Prostate gland (tissue), 2 donors: ENCODE measurements around the gene SLCO2B1. TPM values are rescaled to one million over a fixed set of nuclear protein-coding genes. Genes with fewer than 3 reads are reported as not detected.

ENCODE experiments used
- DNase-seq: peaks from one replicate; pipeline ENCODE4 v3.0.0-alpha.2; 2019; ENCODE audit warnings: low spot score
- H3K27ac ChIP-seq, 2 donors: fragments of 200-600 bp; sonication (generic); 2 replicates each; pipeline ENCODE4 v1.5.1; 2017 to 2019
- H3K27me3 ChIP-seq: fragments of 200-600 bp; sonication (generic); replicated peaks from 2 replicates; pipeline ENCODE4 v1.5.1; 2019; ENCODE audit not compliant: insufficient read depth
- H3K36me3 ChIP-seq, 2 donors: fragments of 200-600 bp; sonication (generic); 1 replicate in 1 of 2; 2 replicates in 1 of 2; pipeline versions ENCODE4 v1.5.1 to v1.8.1; 2017 to 2019
- H3K4me1 ChIP-seq: fragments of 200-600 bp; sonication (generic); replicated peaks from 2 replicates; pipeline ENCODE4 v1.5.1; 2019
- H3K4me3 ChIP-seq, 2 donors: fragments of 200-600 bp; sonication (generic); 2 replicates each; pipeline ENCODE4 v1.5.1; 2017 to 2019
- H3K9me3 ChIP-seq: fragments of 200-600 bp; sonication (generic); 2 replicates; pipeline ENCODE4 v1.5.1; 2017
- POLR2A ChIP-seq: fragments of 450-650 bp; IDR thresholded peaks from one replicate; pipeline ENCODE4 v1.6.1; 2016; ENCODE audit warnings: antibody characterized with exemption, mild to moderate bottlenecking
- POLR2AphosphoS5 ChIP-seq: sonication (generic); formaldehyde crosslinking; IDR thresholded peaks from one replicate; pipeline ENCODE4 v1.6.1; 2017; ENCODE audit warnings: antibody characterized with exemption
- WGBS: methylation state at CpG from one replicate; pipeline ENCODE4 v1.1.5; 2018; 5-methylcytosine and 5-hydroxymethylcytosine counted together
- intact Hi-C: fragments of 100-400 bp; cut with DNase I; formaldehyde crosslinking; loops from one replicate; pipeline ENCODE4 v1.14.2; 2022
- total RNA-seq, 2 donors: library from RNA; depleted of rRNA; stranded (reverse); fragments of >200 nt; gene quantifications; one replicate each; pipeline ENCODE4 v1.1.0, GENCODE V29; 2016
- TF ChIP-seq, protein P1 (sequence below), 4 experiments: fragments of 200-600 bp in 2 of 4; fragments of 450-650 bp in 2 of 4; sonication (generic) in 2 of 4; IDR thresholded peaks; 1 replicate in 3 of 4; 2 replicates in 1 of 4; pipeline ENCODE4 v1.5.1; 2016 to 2019; ENCODE audit warnings: antibody characterized with exemption in 4 of 4, mild to moderate bottlenecking in 2 of 4, moderate library complexity in 2 of 4

SLCO2B1 gene
- total RNA-seq, 2 donors from 2014 or later = 6.1 to 32.0 TPM

DNA sequence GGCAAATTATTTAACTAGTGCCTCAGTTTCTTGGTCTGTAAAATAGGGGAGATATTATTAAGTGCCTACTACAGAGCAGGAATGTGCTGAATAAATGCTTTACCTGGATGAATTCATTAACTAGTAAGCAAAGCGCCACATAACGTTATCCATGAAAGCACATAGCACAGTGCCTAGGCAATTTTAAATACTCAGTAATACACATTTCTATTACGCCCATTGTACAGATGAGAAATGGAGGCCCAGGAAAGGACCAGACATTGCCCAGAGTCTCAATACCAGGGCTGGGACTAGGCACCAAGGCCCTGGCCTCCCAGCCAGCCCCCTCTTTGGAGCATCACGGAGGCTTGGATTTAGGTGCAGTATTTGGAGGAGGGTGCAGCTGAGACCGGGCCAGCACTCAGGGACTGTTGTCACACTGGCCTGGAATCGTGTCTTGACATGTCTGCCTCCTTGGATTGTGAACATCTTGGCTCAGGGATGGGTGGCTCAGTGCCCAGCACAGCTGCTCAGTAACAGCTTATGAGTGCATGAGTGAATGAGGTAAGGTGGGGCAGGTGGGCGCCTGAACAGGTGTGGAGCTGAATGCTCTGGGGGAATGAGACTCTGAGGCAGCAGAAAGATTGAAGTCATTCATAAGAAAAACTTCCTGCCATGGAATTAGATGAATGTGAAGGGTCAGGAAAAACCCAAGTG, 47.5 kb downstream of the SLCO2B1 start:
- peak; percentile 30 for DNase-seq
- Histone ChIP-seq H3K4me3 (no peak overlapping the region), H3K27ac (no peak overlapping the region), H3K36me3 (no peaks in the 10 kb centered on the region), H3K4me1 (peaks cover 3% of the 10 kb centered on the region), H3K9me3 (no peaks in the 10 kb centered on the region), H3K27me3 (no peaks in the 10 kb centered on the region)
- WGBS = 61% methylated on average over 7 of the region's 7 CpGs
- TF ChIP-seq, protein P1, sequence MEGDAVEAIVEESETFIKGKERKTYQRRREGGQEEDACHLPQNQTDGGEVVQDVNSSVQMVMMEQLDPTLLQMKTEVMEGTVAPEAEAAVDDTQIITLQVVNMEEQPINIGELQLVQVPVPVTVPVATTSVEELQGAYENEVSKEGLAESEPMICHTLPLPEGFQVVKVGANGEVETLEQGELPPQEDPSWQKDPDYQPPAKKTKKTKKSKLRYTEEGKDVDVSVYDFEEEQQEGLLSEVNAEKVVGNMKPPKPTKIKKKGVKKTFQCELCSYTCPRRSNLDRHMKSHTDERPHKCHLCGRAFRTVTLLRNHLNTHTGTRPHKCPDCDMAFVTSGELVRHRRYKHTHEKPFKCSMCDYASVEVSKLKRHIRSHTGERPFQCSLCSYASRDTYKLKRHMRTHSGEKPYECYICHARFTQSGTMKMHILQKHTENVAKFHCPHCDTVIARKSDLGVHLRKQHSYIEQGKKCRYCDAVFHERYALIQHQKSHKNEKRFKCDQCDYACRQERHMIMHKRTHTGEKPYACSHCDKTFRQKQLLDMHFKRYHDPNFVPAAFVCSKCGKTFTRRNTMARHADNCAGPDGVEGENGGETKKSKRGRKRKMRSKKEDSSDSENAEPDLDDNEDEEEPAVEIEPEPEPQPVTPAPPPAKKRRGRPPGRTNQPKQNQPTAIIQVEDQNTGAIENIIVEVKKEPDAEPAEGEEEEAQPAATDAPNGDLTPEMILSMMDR (IDR thresholded peaks at IDR 0.05) = no peak
- TF ChIP-seq POLR2A = no peak
- TF ChIP-seq POLR2AphosphoS5 = no peak
- intact Hi-C loops = no loop called here

DNA sequence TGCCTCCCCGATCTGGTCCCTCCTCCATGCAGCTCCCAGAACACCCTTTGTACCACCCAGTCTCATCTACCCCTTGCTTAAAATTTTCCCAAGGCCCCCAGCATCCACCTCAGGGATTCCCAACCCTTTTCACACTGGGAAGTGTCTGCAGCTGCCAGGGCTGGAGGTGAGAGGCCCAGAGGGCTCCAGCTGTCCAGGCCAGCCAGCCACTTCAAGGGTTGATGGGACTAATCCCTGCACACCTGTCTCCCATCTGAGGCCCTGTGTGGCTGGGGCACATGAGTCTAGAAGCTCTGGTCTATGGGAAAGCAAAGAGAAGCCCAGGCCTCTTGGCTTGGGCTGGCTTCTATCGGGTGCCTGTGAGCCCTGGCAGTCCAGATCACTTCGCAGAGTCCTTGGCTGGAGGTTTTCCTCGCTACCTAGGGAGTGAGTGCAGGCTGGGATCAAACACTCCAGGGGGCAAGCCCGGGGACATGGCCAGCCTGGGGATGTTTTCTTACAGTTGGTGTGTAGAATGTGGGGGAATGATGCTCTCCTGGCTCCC, 48.6 kb downstream of the SLCO2B1 start:
- Histone ChIP-seq H3K27me3 (no peaks in the 10 kb centered on the region), H3K36me3 (no peaks in the 10 kb centered on the region), H3K4me1 (peaks cover 3% of the 10 kb centered on the region), H3K4me3 (no peak overlapping the region), H3K9me3 (no peaks in the 10 kb centered on the region), H3K27ac (no peak overlapping the region)
- 85% methylated on average over 5 of the region's 5 CpGs for WGBS
- DNase-seq = no peak
- TF ChIP-seq POLR2AphosphoS5 = no peak
- TF ChIP-seq, protein P1 (IDR thresholded peaks at IDR 0.05) = no peak
- no peak for TF ChIP-seq POLR2A
- intact Hi-C loops = no loop called here

DNA sequence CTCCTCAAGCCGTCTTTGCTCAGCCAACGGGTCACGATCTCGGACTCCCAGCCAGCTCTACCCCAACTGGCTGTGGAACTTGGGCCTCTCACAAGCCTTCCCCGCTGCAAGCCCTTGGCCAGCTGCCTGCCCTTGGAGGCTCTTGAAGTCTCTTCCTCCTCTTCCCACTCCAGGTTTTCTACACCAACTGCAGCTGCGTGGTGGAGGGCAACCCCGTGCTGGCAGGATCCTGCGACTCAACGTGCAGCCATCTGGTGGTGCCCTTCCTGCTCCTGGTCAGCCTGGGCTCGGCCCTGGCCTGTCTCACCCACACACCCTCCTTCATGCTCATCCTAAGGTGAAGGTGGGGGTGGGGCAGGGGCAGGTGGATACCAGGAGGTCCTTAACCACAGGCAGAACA, 49.1 kb downstream of the SLCO2B1 start:
- peaks cover 3% of the 10 kb centered on the region for H3K4me1 ChIP-seq
- no peaks in the 10 kb centered on the region for H3K27me3 ChIP-seq
- H3K4me3 ChIP-seq = no peak overlapping the region
- H3K27ac ChIP-seq = no peak overlapping the region
- H3K36me3 ChIP-seq = no peaks in the 10 kb centered on the region
- intact Hi-C loops = no loop called here
- 49% methylated on average over 10 of the region's 10 CpGs for WGBS
- H3K9me3 ChIP-seq = no peaks in the 10 kb centered on the region
- DNase-seq = no peak
- TF ChIP-seq POLR2AphosphoS5 = no peak
- no peak for TF ChIP-seq POLR2A
- TF ChIP-seq, protein P1 (IDR thresholded peaks at IDR 0.05) = no peak

DNA sequence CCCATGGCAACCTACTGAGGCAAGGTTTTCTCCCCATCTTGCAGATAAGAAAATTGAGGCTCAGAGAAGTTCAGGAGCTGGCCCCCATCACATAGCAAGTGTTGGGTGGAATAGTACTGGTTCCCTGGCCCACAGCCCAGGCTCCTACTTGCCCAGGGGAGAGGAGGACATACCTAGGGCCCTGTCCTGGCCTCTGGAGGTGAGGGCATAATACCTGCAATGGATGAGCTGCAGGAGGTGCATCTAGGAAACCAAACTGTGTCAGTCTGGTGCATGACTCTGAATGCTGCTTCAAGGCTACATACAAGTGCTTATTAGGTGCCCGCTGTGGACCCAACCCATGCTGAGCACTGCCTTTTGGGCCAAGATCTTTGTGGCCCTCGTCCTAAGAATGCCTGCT, 49.6 kb downstream of the SLCO2B1 start:
- no peak for TF ChIP-seq POLR2AphosphoS5
- TF ChIP-seq POLR2A = no peak
- TF ChIP-seq, protein P1 (IDR thresholded peaks at IDR 0.05) = no peak
- intact Hi-C loops = no loop called here
- WGBS = 96% methylated on average over 2 of the region's 2 CpGs

DNA sequence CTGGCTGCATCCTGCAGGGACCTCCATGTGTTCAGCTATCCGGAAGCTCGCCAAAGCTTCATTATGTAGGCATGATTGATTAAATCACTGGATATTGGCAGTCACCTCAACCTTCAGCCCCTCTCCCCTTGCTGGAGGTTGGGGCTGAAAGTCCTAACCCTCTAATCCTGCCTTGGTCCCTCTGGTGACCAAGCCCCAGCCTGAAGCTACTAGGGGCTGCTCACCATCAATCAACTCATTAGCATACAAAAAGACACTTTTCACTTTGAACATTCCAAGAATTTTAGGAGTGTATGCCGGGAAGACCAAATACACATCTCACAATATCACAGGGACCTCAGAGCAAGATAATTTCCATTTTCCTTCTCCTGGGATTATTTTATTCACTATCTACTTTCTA, 50.9 kb downstream of the SLCO2B1 start:
- no peak for DNase-seq
- intact Hi-C loops = no loop called here
- WGBS = 67% methylated on average over 3 of the region's 3 CpGs
- Histone ChIP-seq H3K4me3 (no peak overlapping the region), H3K36me3 (no peaks in the 10 kb centered on the region), H3K4me1 (no peaks in the 10 kb centered on the region), H3K27ac (no peak overlapping the region), H3K27me3 (no peaks in the 10 kb centered on the region), H3K9me3 (no peaks in the 10 kb centered on the region)
- TF ChIP-seq, protein P1 (IDR thresholded peaks at IDR 0.05) = no peak
- no peak for TF ChIP-seq POLR2AphosphoS5
- no peak for TF ChIP-seq POLR2A

More for the DNA sequence above, 49.6 kb downstream of the SLCO2B1 start:
- Histone ChIP-seq H3K27me3 (no peaks in the 10 kb centered on the region), H3K4me3 (no peak overlapping the region), H3K4me1 (peaks cover 1% of the 10 kb centered on the region), H3K36me3 (no peaks in the 10 kb centered on the region), H3K9me3 (no peaks in the 10 kb centered on the region), H3K27ac (no peak overlapping the region)
- no peak for DNase-seq
